ENCODE measurements around the gene PRKX.
"Not testable (repeated sequence)": the region's sequence is repeated elsewhere in the genome, so short reads cannot be mapped to it uniquely, and the experiment has no call there.

The PRKX gene

DNA sequence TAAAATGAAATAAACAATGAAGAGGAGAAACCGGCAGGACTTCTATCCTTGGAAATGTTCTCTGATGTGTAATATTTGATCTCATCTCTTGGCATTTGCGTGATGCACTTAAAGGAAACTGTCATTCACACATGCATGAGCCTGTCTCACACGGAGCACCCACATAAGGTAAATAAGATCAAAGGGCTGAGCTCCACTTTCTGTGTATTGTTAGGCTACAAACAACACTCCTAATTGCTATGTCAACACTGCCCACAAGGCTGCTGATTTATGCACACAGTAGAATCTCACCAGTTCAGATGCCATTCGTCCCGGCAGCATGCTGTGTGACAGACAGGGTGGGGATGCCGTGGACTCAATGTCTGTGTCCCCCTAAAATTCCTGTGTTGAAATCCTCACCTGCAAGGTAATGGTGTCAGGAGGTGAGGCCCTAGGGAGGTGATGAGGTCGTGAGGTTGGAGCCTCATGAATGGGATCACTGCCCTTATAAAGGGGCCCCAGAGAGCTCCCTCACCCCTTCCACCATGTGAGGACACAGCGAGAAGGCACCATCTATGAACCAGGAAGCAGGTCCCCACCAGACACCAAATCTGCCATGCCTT is 5.7 kb downstream of the PRKX start:
- peak in 1 of 2 experiments; percentile 23 for DNase-seq

DNA sequence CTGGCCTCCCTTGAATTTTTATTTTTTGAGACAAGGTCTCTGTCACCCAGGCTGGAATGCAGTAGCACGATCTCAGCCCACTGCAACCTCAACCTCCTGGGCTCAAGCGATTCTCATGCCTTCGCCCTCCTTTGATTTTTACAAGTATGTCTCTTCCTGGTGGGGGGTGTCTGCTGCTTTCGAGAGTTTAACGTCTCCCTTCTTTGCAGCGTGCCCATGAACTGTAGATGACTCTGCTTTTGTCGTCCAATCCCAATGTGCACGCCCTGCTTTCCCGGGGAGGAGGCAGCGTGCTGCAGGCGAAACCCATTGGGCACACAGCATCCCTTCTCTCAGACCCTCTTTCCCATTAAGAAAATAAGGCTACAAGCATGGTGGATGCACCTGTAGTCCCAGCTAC is 7.0 kb downstream of the PRKX start:
- no peak for DNase-seq

DNA sequence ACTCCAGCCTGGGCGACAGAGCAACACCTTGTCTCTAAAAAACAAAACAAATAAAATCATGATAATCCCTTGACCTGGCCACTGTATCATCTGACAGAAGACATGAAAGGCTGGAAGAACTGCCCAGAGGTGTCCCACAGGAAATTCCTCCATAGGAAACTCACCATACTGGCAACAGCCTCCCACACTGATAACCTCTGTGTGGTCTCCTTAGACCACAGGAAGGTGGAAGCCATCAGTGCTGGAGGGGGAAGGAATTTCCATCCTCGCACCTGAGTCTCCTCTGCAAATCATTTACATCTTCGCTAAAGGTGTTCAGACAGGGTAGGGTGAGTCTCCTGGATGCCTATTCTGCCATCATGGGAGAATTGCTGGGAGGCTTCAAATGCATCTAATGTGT is 10.2 kb downstream of the PRKX start:
- not testable (repeated sequence) for DNase-seq

DNA sequence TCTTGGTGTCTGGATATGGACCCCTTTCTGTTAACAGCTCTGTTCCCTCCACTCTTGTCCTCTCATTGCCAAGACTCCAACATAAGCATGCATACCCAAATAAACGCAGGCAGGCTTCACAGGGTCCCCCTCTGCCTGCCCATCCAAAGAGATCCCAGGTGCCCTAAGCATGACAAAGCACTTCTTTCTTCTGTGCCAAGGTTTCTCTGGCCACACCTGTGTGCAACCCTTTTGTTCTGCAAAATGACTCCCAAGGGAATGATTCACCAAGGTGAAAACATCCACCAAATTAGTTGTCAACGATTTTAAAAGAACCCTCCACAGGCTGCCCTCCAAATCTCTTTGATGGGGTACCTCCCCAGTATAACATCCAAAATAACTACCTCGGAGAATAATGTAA is 11.4 kb downstream of the PRKX start:
- peak; percentile 13 to 17 for DNase-seq

DNA sequence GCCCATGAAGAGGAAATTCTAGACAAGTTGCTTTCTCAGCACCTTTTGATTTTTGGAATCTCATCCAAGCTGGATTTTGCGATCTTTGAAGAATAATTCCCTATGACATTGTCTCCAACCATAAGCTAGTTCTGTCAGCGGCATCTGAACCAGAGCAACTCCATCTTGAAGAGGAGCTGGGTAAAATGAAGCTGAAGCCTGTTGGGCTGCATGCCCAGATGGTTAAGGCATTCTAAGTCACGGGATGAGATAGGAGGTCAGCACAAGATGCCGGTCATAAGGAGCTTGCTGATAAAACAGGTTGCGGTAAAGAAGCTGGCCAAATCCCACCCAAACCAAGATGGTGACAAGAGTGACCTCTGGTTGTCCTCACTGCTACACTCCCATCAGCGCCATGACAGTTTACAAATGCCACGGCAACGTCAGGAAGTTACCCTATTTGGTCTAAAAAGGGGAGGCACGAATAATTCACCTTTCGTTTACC is 12.0 kb downstream of the PRKX start:
- not testable (repeated sequence) for DNase-seq

DNA sequence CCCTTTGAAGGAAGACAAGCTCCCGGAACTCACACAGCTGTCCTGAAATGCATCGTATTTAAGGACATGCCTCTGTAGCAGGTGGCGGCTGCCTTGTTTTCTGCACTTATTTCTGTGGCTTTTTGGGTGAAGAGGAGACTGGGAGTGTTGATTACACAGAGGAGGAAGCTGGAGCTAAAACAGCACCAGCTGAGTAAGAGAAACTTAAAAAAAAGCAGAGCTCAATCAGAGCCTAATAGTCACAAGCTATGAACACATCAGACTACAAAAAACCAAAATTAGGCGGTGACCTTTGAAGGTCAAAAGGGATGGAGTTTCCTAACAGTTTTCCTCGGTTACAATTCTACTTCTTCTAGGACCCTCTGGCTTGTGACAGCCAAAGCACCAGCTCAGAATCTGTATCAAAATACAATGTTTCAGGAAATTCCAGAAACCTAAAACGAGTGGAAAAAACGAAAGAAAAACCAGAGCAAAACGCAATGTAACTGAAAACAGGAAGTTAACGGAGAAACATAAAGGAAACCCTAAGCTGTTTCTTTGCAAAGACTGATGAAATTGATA is 13.5 kb downstream of the PRKX start:
- no peak for DNase-seq

DNA sequence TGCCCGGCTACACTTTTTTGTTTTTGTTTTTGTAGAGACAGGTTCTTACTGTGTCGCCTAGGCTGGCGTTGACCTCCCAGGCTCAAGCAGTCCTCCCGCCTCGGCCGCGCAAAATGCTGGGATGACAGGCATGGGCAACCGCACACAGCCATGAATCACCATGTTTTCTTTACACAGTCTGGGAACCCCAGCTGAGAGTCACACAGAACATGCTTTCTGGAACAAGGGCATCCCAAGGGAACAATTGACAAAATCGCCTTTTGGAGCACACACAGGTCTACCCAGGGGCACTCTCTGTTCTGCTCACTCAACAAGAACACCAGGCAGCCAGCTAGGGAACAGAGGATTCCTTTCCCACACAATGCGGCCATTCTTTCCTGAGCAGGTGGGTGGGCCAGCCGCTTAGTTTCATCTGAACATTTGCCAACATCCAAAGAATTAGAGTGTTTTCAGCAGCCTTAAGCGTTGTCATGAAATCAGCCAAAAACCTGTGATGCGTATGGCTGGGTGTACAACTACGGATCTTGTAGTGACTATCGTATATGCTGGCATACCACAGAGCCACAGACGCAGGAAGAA is 15.7 kb downstream of the PRKX start:
- peak; percentile 81 to 87 for DNase-seq

DNA sequence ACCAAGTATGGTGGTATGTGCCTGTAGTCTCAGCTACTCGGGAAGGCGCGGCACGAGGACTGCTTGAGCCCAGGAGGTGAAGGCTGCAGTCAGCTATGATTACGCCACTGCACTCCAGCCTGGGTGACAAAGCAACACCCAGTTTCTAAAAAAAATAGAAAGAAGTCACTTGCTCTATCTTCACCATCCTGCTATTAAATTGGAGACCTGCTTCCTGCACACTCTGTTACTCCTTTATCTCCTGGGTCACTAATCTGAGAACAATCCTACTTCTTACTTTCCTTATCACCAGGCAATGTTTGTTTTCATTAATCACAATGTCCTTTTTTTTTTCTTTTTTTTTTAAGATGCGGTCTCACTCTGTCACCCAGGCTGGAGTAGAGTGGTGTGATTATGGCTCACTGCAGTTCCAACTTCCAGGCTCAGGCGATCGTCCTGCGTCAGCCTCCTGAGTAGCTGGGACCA is 16.2 kb downstream of the PRKX start:
- no peak for DNase-seq

DNA sequence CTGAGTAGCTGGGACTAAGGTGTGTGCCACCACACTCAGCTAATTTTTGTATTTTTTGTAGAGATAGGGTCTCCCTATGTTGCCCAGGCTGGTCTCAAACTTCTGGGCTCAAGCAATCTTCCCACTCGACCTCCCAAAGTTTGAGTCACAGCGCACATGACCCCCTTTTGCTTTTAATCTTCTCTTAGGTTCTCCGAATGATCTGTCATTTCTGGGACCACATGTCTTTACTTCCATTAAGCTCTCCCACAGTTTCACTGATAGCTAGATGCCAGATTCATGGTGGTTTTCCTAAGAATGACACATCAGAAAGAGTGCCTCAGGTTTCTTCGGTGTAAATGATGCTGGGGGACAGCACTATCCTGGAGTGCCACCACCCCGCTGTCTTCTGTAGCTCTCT is 17.9 kb downstream of the PRKX start:
- DNase-seq = no peak

DNA sequence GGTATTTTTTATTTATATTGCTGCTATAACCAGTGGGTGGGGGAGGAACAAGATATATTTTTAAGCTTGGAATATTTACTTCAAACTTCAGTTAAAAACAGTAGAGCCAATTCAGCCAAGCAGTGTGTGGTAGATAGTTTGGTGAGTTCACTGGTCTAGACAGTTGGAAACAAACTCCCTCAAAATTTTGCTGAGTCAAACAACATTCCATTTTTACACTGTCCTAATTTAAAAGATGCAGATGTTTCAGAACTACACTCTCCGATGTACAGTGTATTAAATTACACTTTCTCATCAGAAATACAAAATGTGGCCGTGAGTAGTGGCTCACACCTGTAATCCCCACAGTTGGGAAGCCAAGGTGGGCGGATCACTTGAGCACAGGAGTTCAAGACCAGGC is 23.3 kb downstream of the PRKX start:
- DNase-seq = no peak

DNA sequence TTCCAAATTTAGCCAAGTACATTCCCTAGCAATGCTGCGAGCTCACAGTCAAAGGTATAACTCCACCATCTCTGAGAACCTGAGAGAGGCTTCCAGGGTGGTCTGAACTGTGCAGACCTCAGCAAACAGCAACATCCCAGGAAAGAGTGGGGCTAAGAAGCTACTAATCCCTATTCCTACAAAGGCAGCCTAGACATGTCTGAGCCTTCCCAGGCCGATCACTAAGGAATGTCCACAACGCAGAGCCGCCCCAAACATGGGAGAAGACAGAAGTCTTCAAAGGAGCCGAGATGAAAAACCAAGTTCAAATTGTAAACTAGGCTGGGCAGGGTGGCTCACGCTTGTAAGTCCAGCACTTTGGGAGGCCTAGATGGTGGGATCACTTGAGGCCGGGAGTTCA is 30.2 kb downstream of the PRKX start:
- not testable (repeated sequence) for DNase-seq

DNA sequence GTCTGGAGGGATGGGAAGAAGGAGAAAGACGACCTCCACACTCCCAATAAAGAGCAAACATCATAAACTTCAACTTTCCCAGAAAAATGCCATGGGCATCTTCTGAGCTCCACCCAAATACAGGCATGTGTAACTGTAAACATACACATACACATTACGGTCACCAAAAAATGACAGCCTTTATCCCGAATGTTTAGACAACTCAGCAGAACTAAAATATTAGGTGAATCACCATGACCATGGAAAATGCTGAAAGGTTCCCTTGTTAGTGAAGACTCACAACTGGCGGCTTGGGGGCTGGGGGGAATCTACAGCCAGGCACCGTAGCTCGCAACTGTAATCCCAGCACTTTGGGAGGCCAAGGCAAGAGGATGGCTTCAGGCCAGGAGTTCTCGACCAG is 33.0 kb downstream of the PRKX start:
- no peak for DNase-seq

DNA sequence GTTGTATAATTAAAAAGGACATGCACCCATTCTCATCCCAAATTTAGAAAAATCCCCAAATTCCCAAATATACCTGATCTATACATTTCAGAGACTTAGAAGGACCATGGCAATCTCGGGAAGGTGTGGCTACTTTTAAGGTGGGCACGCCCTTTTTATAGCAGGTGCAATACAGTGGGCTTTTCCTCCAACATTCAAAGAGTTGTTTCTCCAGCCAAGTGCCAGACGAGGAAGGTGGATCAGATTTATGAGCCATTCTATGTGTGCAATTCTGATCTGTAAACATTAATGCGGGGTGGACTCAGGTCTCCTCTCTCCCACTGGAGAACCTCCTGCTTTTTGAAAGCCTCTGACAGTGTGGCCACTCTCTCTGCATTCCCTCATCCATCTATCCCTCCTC is 33.8 kb downstream of the PRKX start:
- no peak for DNase-seq

DNA sequence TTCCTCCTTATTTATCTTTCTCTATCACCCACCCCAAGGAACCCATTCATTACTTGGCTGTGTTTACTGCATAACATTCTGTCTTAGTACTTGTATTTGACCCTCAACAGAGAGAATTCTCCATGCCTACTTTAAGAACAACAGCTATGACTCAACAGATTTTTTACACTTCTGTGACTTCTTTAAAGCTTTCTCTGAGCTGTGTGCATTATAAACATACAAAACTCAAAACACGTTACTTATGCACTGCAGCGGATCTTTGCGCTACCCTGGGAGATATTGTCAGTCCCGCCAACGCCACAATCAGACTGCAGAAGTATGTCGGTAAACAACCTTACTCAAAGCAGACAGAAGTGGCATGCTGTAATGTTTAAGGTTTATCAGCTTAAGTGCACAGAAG is 35.1 kb downstream of the PRKX start:
- DNase-seq = no peak

DNA sequence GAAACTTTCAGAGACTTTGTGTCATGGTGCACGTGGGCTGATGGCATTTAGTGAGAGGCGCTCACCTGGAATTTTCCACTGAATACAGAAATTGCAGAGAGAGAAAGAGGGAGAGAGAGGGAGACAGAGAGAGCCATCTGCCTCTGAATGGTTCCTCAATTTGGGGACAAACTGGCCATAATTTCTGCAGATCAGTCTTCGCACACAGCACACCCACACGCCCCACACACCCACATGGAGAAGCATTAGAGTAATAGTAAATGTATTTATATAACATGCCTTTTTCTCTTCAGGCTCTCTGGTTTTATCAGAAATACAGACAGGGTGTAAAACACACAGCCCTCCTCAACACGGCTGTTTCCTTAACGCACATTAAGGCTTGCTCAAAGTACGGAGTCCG is 38.6 kb downstream of the PRKX start:
- no peak for DNase-seq

DNA sequence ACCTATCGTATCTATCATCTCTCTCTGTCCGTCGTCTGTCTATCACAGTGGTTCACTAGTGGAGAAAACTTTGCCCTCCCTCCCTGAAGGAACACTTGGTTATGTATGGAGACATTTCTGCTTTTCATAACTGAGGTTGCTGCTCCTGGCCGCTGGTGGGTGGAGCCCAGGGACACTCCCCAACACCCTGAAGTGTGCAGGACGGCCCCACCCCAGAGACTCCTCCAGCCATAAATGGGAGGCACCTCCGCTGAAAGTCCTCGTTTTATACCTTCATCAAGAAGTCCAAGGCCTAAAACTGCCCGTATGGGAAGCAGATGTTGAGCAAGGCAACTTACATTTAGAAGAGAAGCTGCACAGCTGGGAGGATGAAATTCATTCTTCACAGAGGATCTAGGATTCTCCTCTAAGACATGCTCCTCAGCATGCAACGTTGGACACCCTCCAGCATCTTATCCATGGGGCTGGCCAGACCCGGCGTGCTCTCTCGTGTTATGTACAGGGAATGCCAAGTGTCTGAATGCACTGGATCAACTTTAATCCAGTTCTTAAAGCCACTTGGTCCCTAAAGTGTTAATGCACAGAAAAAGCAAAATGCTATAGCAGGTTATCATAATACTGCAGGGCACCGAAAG is 43.5 kb downstream of the PRKX start:
- DNase-seq = no peak

DNA sequence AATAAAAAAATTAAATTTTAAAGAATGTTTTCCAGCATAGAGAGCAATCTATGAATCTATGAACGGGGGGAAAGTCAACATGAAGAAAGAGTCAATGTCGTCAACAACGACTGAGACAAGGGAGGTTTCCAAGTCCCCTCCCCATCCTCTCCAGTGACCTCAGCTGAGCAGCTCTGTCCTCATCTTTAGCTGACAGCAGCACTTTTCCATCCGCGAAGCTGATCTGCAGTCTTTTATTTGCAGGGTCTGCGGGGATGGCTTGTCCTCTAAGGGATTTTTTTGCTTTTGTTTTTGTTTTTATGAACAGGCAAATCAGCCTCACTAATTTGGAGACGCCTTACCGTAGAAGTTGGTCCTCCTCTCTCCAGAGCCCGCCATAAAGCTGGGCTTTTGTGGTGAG is 46.5 kb downstream of the PRKX start:
- DNase-seq = no peak

DNA sequence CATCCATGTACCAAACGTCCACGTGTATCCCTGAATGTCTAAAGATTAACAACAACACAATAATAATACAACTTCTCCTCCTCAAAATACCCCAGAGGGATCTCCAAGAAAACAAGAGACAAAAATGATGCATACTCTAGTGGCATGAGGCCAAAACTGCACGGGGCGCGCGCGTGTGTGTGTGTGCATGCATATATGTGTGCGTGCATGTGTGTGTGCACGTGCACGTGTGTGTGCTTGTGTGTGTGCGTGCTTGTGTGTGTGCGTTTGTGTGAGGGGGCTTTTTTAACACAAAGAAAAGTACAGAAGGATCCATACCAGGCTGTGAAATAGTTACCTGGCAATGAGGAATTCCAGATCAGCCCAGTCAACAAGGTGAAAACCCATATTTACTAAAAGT is 48.5 kb downstream of the PRKX start:
- no peak for DNase-seq

DNA sequence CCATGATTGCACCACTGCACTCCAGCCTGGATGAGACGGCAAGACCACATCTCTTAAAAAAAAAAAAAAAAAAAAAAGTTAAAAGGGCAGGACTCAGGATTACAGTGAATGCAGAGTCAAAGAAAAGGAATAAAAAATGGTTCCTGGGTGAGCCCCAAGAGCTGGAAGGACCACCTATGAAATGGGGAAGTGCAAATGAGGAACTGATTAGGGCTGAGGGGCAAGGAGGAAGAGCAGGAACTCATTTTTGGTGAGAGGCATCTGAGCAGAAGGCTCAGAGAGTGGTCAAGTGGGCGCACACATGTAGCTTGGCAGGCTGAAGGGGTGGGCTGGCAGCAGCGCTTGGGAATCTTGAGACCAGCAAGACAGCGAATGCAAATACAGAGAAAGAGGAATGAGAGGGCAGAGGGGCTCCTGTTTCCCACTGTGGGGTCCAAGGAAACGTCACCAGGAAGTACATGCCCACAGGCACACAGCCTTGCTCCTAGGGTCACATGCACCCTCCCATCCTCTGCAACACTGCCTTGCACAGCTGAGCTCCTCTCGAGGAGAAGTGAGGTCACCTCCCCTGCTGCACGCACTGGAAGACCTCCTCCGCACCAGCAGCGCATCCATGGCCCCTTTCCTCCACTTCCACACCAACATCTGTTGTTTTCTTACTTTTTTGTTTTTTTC is 49.7 kb downstream of the PRKX start:
- not testable (repeated sequence) for DNase-seq

DNA sequence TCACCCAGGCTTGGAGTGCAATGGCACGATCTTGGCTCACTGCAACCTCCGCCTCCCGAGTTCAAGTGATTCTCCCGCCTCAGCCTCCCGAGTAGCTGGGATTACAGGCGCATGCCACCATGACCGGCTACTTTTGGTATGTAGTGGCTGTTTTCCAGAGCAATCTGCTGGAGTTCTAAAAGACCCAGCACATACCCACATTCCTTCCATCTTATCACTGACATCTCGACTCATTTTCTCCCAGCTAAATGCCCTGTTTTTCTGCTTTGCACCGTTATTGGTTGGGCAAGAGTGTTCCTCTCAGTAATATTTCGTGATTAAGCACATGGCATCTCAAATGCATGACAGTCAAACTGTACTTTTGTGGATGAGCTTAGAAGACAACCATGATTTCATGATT is 53.7 kb downstream of the PRKX start:
- no peak for DNase-seq

DNA sequence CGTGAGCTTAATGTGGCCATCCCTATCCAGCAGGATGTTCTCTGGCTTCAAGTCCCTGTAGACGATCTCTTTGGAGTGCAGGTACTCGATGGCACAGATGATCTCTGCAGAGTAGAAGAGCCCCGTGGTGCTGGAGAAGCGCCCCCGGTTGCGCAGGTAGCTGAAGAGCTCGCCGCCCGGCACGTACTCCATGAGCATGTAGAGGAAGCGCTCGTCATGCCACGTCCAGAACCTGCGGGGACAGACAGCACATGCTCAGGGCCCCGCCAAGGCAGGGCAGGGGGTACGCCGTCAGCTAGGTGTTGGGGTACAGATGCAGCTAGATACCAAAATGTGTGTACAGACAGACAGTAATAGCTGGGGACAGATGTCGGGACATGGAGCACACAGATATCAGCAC is 58.3 kb downstream of the PRKX start:
- no peak for DNase-seq

DNA sequence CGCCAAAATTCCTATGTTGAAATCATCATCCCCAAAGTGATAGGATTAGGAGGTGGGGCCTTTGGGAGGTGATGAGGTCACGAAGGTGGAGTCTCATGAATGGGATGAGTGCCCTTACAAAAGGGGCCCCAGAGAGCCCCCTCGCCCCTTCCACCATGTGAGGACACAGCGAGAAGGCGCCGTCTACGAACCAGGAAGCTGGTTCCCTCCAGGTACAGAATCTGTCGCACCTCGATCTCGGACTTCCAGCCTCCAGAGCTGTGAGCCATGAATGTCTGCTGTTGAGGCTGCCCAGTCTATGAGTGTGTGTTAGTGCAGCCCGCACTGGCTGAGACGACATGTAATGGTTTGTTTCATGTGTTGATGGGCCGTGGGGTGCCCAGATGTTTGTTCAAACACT is 60.3 kb downstream of the PRKX start:
- DNase-seq = no peak

DNA sequence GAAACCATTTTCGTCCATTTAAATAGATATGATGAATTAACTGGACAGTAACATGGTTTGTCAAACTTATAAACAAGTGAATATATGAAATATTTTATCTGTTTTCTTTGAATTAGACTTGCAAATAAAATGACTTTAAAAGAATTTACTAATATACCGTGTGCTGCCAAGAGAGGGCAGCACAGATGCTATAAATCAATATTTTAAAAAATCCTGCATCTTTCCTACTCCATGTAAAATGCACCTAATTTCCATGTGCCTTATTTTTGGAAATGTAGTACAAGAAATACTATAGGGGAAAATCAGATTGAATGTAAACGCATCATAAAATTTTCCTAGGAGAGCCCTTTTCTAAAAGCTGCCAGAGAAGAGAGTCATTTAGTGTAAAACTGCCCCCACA is 62.2 kb downstream of the PRKX start:
- peak in 1 of 2 experiments; percentile 11 for DNase-seq

DNA sequence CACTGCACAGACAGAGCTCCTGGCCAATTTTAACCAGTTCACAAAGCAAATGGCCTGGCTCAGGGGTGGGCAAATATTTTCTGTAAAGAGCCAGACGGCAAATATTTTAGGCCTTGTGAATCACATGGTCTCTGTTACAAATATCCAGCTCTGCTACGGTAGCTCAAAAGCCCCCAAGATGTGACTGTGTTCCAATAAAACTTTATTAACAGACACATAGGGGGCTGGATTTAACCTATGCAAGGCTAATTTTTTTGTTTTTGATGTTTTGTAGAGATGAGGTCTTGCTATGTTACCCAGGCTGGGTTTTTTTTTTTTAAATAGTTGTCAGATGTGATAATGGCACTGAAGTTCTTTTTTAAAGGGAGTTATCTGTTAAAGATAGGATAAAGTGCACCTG is 65.4 kb downstream of the PRKX start:
- no peak for DNase-seq
